ENCODE results near the gene GRIK5.

DNA sequence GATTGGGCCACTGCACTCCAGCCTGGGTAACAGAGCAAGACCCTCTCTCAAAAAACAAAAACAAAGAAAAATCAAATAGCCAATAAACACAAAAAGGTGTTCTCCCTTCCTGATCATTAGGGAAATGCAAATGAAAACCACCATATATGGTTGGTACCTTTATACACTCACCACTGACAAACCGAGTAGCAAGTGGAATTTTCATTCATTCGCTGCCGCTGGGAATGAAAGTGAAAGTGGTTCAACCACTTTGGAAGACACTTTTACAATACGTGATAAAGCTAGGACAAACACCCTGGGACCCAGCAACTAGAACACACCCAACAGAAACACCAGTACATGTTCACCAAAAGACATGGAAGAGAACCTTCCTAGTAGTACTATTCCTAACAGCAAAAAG is 21.0 kb downstream of the GRIK5 start:
- TF ChIP-seq, protein P1, sequence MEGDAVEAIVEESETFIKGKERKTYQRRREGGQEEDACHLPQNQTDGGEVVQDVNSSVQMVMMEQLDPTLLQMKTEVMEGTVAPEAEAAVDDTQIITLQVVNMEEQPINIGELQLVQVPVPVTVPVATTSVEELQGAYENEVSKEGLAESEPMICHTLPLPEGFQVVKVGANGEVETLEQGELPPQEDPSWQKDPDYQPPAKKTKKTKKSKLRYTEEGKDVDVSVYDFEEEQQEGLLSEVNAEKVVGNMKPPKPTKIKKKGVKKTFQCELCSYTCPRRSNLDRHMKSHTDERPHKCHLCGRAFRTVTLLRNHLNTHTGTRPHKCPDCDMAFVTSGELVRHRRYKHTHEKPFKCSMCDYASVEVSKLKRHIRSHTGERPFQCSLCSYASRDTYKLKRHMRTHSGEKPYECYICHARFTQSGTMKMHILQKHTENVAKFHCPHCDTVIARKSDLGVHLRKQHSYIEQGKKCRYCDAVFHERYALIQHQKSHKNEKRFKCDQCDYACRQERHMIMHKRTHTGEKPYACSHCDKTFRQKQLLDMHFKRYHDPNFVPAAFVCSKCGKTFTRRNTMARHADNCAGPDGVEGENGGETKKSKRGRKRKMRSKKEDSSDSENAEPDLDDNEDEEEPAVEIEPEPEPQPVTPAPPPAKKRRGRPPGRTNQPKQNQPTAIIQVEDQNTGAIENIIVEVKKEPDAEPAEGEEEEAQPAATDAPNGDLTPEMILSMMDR (conservative IDR thresholded peaks at IDR 0.05 in 1 of 2, IDR thresholded peaks at IDR 0.05 in 1 of 2; ENCODE audit: extremely low read depth in 1 of 2, insufficient read depth in 1 of 2, low read depth in 1 of 2, low read length in 2 of 2) = no peak
- TF ChIP-seq EZH2 (IDR thresholded peaks at IDR 0.05; ENCODE audit: borderline replicate concordance, low read length) = no peak
